OCI-LY7 (cell line): Measurements from ENCODE around the gene TMEM273. TPM values are rescaled to one million over a fixed set of nuclear protein-coding genes. Genes with fewer than 3 reads are reported as not detected.

Experiments used
- BruUV-seq: library from RNA; stranded (reverse); fragments of 400-500 nt; replicated peaks from 2 replicates; lab custom pipeline; 2021; lab: Mats Ljungman, UMichigan
- CTCF ChIA-PET: fragments of 300-600 bp; sonication (Branson Sonifier 250); formaldehyde crosslinking; loops from one replicate; lab custom pipeline; 2022; ENCODE audit warnings: antibody characterized with exemption; ENCODE audit not compliant: unreplicated experiment; lab: Charles Lee
- POLR2A ChIA-PET: fragments of 300-600 bp; sonication (Branson Sonifier 250); formaldehyde crosslinking; loops from one replicate; lab custom pipeline; 2022; ENCODE audit warnings: antibody characterized with exemption; lab: Charles Lee
- DNase-seq: peaks from one replicate; pipeline ENCODE4 v3.0.0-alpha.2; 2015; ENCODE audit warnings: low spot score
- H2AFZ ChIP-seq: fragments of 200-600 bp; sonication (generic), shearing (Covaris generic); 2 replicates; pipeline ENCODE4 v1.6.1; 2014; ENCODE audit warnings: mild to moderate bottlenecking, antibody characterized with exemption, low read length, moderate library complexity
- H3K27ac ChIP-seq: fragments of 200-600 bp; sonication (generic); 2 replicates; pipeline ENCODE4 v1.5.1; 2014; ENCODE audit warnings: mixed run types, low read depth, mild to moderate bottlenecking, moderate library complexity, low read length, inconsistent platforms; ENCODE audit not compliant: poor library complexity, severe bottlenecking
- H3K36me3 ChIP-seq: fragments of 200-600 bp; sonication (generic); 2 replicates; pipeline ENCODE4 v1.6.1; 2014; ENCODE audit warnings: mild to moderate bottlenecking, antibody characterized with exemption, low read length, moderate library complexity, mixed read lengths; ENCODE audit not compliant: insufficient read depth
- H3K4me1 ChIP-seq: fragments of 200-600 bp; sonication (generic); 2 replicates; pipeline ENCODE4 v1.5.1; 2014; ENCODE audit warnings: mild to moderate bottlenecking, low read length; ENCODE audit not compliant: insufficient read depth, poor library complexity, severe bottlenecking
- H3K4me2 ChIP-seq: fragments of 200-600 bp; sonication (generic); 2 replicates; pipeline ENCODE4 v1.6.1; 2014; ENCODE audit warnings: mild to moderate bottlenecking, low read length
- H3K4me3 ChIP-seq: fragments of 200-600 bp; sonication (generic); 2 replicates; pipeline ENCODE4 v1.5.1; 2014; ENCODE audit warnings: mild to moderate bottlenecking, low read depth, low read length; ENCODE audit not compliant: poor library complexity, severe bottlenecking
- H3K79me2 ChIP-seq: fragments of 200-600 bp; sonication (generic); 2 replicates; pipeline ENCODE4 v1.6.1; 2016; ENCODE audit warnings: low read depth, mild to moderate bottlenecking, low read length, moderate library complexity, mixed read lengths; ENCODE audit not compliant: insufficient read depth
- H3K9me2 ChIP-seq: fragments of 200-600 bp; sonication (generic); 2 replicates; pipeline ENCODE4 v1.6.1; 2016; ENCODE audit warnings: mild to moderate bottlenecking, low read length, mixed read lengths; ENCODE audit not compliant: insufficient read depth
- H3K9me3 ChIP-seq: fragments of 200-600 bp; sonication (generic); 2 replicates; pipeline ENCODE4 v1.6.1; 2014; ENCODE audit warnings: mild to moderate bottlenecking, mixed run types, low read length, mixed read lengths
- H4K20me1 ChIP-seq: fragments of 200-600 bp; sonication (generic); 2 replicates; pipeline ENCODE4 v1.6.1; 2014; ENCODE audit warnings: mild to moderate bottlenecking, antibody characterized with exemption, low read length, moderate library complexity, mixed read lengths; ENCODE audit not compliant: insufficient read depth
- CTCF ChIP-seq: fragments of 200-600 bp; sonication (generic); conservative IDR thresholded peaks from 2 replicates; pipeline ENCODE4 v1.5.1; 2014; ENCODE audit warnings: mild to moderate bottlenecking, antibody characterized with exemption, low read length, moderate library complexity, mixed read lengths
- EZH2phosphoT487 ChIP-seq: fragments of 200-600 bp; sonication (generic); IDR thresholded peaks from 2 replicates; pipeline ENCODE4 v1.6.1; 2018; ENCODE audit warnings: low read depth, borderline replicate concordance, mild to moderate bottlenecking, mixed run types, antibody characterized with exemption, low read length, moderate library complexity, mixed read lengths
- intact Hi-C: fragments of 100-400 bp; cut with micrococcal nuclease; formaldehyde crosslinking; loops from one replicate; pipeline ENCODE4 v1.10.0; 2022; ENCODE audit not compliant: unreplicated experiment
- total RNA-seq, 2 experiments: library from RNA; depleted of rRNA in 1 of 2; stranded (reverse); fragments of >200 nt in 1 of 2; shearing (Covaris generic) in 1 of 2; gene quantifications; 2 replicates each; pipeline ENCODE4 v1.2.3, GENCODE V29; 2014 to 2022

The TMEM273 gene
- total RNA-seq, 2 experiments from 2014 or later = 0.82 to 1.8 TPM

- H3K79me2 ChIP-seq = no peaks in the 10 kb centered on the region
- no peaks in the 10 kb centered on the region for H3K9me2 ChIP-seq
- DNase-seq = no peak
- CTCF ChIA-PET = no interaction called here
- H3K4me3 ChIP-seq = no peak overlapping the region
- intact Hi-C loops = no loop called here
- TF ChIP-seq EZH2phosphoT487 = no peak
- TF ChIP-seq CTCF = no peak
- peaks cover 15% of the 10 kb centered on the region for H3K4me1 ChIP-seq
- no TSS peak for BruUV-seq
- H3K27ac ChIP-seq = no peak overlapping the region
- H3K9me3 ChIP-seq = no peaks in the 10 kb centered on the region
- POLR2A ChIA-PET = no interaction called here
- H3K36me3 ChIP-seq = no peaks in the 10 kb centered on the region
- H3K4me2 ChIP-seq = no peak overlapping the region
- H4K20me1 ChIP-seq = no peaks in the 10 kb centered on the region
- H2AFZ ChIP-seq = no peak overlapping the region
Measured at GRCh38 chr10:49165821-49166483, 22.2 kb downstream of the TMEM273 start.

GRCh38 chr10:49165259-49165658 lies 22.9 kb downstream of the TMEM273 start:
- no peak for TF ChIP-seq CTCF
- TF ChIP-seq EZH2phosphoT487 = no peak
- Histone ChIP-seq H3K9me3 (no peaks in the 10 kb centered on the region), H4K20me1 (no peaks in the 10 kb centered on the region), H3K27ac (no peak overlapping the region), H2AFZ (no peak overlapping the region), H3K9me2 (no peaks in the 10 kb centered on the region), H3K4me3 (no peak overlapping the region), H3K36me3 (no peaks in the 10 kb centered on the region), H3K4me2 (no peak overlapping the region), H3K4me1 (peaks cover 15% of the 10 kb centered on the region), H3K79me2 (no peaks in the 10 kb centered on the region)
- POLR2A ChIA-PET = no interaction called here
- intact Hi-C loops = no loop called here
- DNase-seq = no peak
- CTCF ChIA-PET = no interaction called here
- BruUV-seq = no TSS peak

- no TSS peak for BruUV-seq
Measured at GRCh38 chr10:49164559-49165188, 23.5 kb downstream of the TMEM273 start.

More at GRCh38 chr10:49164559-49165188, 23.5 kb downstream of the TMEM273 start:
- no peaks in the 10 kb centered on the region for H3K9me3 ChIP-seq
- peak overlapping the region; percentile 88; the same call in 1 of the 2 replicates for H2AFZ ChIP-seq
- POLR2A ChIA-PET = interaction anchor here (1.1 to 1.4 kb wide), 2 partner anchors 44 to 591 kb away, joined by 3 read pairs; no protein-coding TSS in a partner anchor
- no peaks in the 10 kb centered on the region for H3K79me2 ChIP-seq
- no peaks in the 10 kb centered on the region for H3K36me3 ChIP-seq
- no peaks in the 10 kb centered on the region for H4K20me1 ChIP-seq
- peak overlapping the region; percentile 32; the same call in 1 of the 2 replicates for H3K4me2 ChIP-seq
- H3K9me2 ChIP-seq = no peaks in the 10 kb centered on the region
- no peak overlapping the region for H3K27ac ChIP-seq
- CTCF ChIA-PET = interaction anchor here (0.6 to 1.4 kb wide), 4 partner anchors 9 to 508 kb away, joined by 3 to 6 read pairs (median 4); no protein-coding TSS in a partner anchor
- H3K4me3 ChIP-seq = no peak overlapping the region
- intact Hi-C loops = loop anchor here (1.0 to 5.0 kb wide), 4 partner anchors 87 to 506 kb away; no protein-coding TSS in a partner anchor
- peaks cover 15% of the 10 kb centered on the region for H3K4me1 ChIP-seq
- DNase-seq = peak; percentile 92
- TF ChIP-seq EZH2phosphoT487 (no peak), CTCF (peak; percentile 98)
